ENCODE results near the gene KANK3. TPM values are rescaled to one million over a fixed set of nuclear protein-coding genes. Genes with fewer than 3 reads are reported as not detected.

KANK3 gene
- total RNA-seq, 1 experiment from 2014 or later, result 0.74 TPM

Other genes with a start within 250 kb of the KANK3 start
- not detected in 2 replicates for gene FBN3, start 193.7 kb downstream of the KANK3 start, total RNA-seq (2014; rRNA removed; shearing (Covaris generic))
- gene CERS4, start 133.9 kb downstream of the KANK3 start, total RNA-seq (2014; rRNA removed; shearing (Covaris generic)), result 2.1 and 3.6 TPM in 2 replicates
- gene CD320, start 34.9 kb downstream of the KANK3 start, total RNA-seq (2014; rRNA removed; shearing (Covaris generic)), result 207 and 214 TPM in 2 replicates
- 51.6 and 63.0 TPM in 2 replicates for gene NDUFA7, start 21.9 kb downstream of the KANK3 start, total RNA-seq (2014; rRNA removed; shearing (Covaris generic))
- 179 and 238 TPM in 2 replicates for gene RPS28, start 21.8 kb downstream of the KANK3 start, total RNA-seq (2014; rRNA removed; shearing (Covaris generic))
- gene ANGPTL4, start 20.9 kb upstream of the KANK3 start, total RNA-seq (2014; rRNA removed; shearing (Covaris generic)), result 0.27 and 0.91 TPM in 2 replicates
- 10.8 and 16.5 TPM in 2 replicates for gene RAB11B, start 47.1 kb upstream of the KANK3 start, total RNA-seq (2014; rRNA removed; shearing (Covaris generic))
- gene MARCHF2, start 70.0 kb upstream of the KANK3 start, total RNA-seq (2014; rRNA removed; shearing (Covaris generic)), result 30.5 and 43.3 TPM in 2 replicates
- gene HNRNPM, start 101.7 kb upstream of the KANK3 start, total RNA-seq (2014; rRNA removed; shearing (Covaris generic)), result 40.5 and 68.3 TPM in 2 replicates
- not detected in 2 replicates for gene PRAM1, start 159.4 kb upstream of the KANK3 start, total RNA-seq (2014; rRNA removed; shearing (Covaris generic))
- 4.5 and 6.3 TPM in 2 replicates for gene ZNF414, start 170.9 kb upstream of the KANK3 start, total RNA-seq (2014; rRNA removed; shearing (Covaris generic))
- gene MYO1F, start 234.2 kb upstream of the KANK3 start, total RNA-seq (2014; rRNA removed; shearing (Covaris generic)), result 0.15 and 0.25 TPM in 2 replicates